SW480 (cell line): ENCODE data around the gene YRDC.
A peak's percentile ranks its signal among the peaks of the same experiment; 100 is the strongest.

Source experiments
- DNase-seq: peaks from one replicate; pipeline ENCODE4 v3.0.0-alpha.2; 2016; ENCODE audit warnings: low spot score

Gene YRDC

GRCh38 chr1:37822906-37823815, 15.2 kb upstream of the YRDC start:
- no peak for DNase-seq

GRCh38 chr1:37821481-37821880, 13.5 kb upstream of the YRDC start:
- DNase-seq: no peak

- DNase-seq: no peak
These were observed 9.5 kb upstream of the YRDC start for GRCh38 chr1:37817481-37817880.

- no peak for DNase-seq
These were observed 6.2 kb upstream of the YRDC start for GRCh38 chr1:37814252-37814651.

- DNase-seq: no peak
These were observed 5.6 kb upstream of the YRDC start for GRCh38 chr1:37813529-37814145.

GRCh38 chr1:37811027-37811655, 3.1 kb upstream of the YRDC start:
- DNase-seq: peak; percentile 77

GRCh38 chr1:37809942-37810341, 1.9 kb upstream of the YRDC start:
- DNase-seq: no peak

GRCh38 chr1:37808369-37809319, 636 bp upstream of the YRDC start:
- peak; percentile 71 for DNase-seq

GRCh38 chr1:37807220-37807554, 821 bp downstream of the YRDC start:
- DNase-seq: no peak

GRCh38 chr1:37802439-37802838, 5.6 kb downstream of the YRDC start:
- DNase-seq: no peak

- peak; percentile 12 for DNase-seq
These were observed 10.2 kb downstream of the YRDC start for GRCh38 chr1:37797750-37798345.

- peak; percentile 73 for DNase-seq
These were observed 12.5 kb downstream of the YRDC start for GRCh38 chr1:37795340-37796125.

GRCh38 chr1:37794372-37795339, 13.4 kb downstream of the YRDC start:
- no peak for DNase-seq

GRCh38 chr1:37793773-37794371, 14.1 kb downstream of the YRDC start, which contains the start of gene MANEAL:
Gene MANEAL, plus strand, starts transcription at chr1:37793847. Its CDS starts 336 bp downstream, at chr1:37794183.
- DNase-seq: peak; percentile 61

- no peak for DNase-seq
These were observed 14.9 kb downstream of the YRDC start for GRCh38 chr1:37792943-37793686.

- DNase-seq: no peak
These were observed 25.5 kb downstream of the YRDC start for GRCh38 chr1:37782491-37782890.

GRCh38 chr1:37778654-37779053, 29.4 kb downstream of the YRDC start:
- no peak for DNase-seq

- no peak for DNase-seq
These were observed 31.0 kb downstream of the YRDC start for GRCh38 chr1:37776946-37777516.
